H4 (cell line): ENCODE measurements around the gene GPR84. TPM values are rescaled to one million over a fixed set of nuclear protein-coding genes. Genes with fewer than 3 reads are reported as not detected.

Experiments
- DNase-seq: peaks from one replicate; pipeline ENCODE4 v3.0.0-alpha.2; 2015; ENCODE audit warnings: low spot score
- total RNA-seq: library from RNA; depleted of rRNA; stranded (reverse); fragments of >200 nt; shearing (Covaris generic); gene quantifications from 2 replicates; pipeline ENCODE4 v1.2.3, GENCODE V29; 2014

The GPR84 gene
- total RNA-seq, 1 experiment from 2014 or later: not detected

DNA sequence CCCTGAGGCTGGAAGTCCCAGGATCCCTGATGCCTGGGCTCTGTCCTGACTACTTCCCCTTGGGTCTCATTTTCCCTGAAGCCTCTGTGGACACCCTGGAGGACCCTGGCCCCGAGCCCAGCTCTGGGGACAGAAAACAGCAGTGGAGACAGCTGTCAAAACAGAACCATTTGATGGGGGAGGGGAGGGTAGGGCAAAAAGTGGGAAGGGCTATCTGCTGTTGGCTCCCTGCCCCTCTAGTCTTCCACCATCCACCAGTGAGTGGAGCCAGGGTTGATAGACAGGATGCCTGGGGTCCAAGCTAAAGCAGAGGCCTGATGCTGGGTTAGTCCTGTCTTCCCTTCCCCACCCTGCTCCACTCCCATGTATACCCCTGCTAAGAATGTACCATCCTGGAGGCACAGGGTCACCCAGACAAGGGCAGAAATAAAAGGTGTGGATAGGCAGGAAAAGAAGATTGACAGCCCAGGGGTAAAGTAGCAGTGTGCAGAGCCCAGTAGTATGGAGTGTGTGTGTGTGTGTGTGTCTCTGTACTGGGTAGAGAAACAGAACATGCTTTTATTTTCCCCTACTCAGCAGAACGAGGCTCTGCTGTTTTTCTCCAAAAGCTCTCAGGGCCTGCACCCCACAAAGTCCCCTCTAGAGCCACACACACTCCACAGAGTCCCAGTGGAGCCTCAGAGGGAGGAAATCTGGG, 10.4 kb upstream of the GPR84 start:
- DNase-seq: no peak

DNA sequence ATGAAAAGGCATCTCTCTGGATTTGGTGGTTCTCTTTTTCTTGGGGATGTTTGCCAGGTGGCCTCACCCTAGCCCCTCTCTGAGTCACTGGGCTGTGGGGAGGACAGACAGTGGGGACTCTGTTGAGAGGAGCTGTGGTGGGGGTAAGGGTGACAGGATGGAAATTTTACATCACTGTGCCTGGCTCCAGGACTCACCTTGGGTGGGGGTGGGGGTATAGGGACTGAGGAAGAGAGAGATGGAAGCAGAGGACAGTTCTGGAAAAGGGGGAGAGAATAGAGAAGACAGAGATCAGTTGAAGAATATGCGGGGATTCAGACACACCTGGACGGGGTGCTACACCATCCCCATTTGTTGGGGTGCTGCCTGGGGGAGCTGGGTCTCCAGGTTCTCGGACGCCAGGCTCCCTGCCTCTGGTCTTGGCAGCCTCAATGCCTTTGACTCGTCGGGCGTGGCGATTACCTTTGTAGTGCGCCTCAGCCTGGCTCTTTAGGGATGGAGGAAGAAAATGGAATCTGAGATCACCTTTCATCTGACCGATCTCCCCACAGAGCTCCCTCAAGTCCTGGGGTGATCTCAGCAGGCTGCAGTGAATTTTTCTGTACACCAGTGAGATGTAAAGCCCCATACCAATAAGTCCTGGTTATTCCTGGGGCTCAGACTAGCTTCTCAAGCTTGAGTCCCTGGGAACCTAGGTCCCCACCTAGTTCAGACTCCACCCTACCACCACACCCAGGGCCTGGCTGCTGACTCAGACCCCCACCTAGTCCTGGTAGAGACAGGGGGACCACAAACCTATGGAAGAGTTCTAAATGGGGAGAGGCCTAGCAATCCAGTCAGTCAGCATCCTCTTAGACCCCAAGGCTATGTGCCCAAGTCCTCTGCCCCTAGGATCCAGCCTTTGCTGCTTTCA, 9.6 kb upstream of the GPR84 start:
- DNase-seq: no peak

DNA sequence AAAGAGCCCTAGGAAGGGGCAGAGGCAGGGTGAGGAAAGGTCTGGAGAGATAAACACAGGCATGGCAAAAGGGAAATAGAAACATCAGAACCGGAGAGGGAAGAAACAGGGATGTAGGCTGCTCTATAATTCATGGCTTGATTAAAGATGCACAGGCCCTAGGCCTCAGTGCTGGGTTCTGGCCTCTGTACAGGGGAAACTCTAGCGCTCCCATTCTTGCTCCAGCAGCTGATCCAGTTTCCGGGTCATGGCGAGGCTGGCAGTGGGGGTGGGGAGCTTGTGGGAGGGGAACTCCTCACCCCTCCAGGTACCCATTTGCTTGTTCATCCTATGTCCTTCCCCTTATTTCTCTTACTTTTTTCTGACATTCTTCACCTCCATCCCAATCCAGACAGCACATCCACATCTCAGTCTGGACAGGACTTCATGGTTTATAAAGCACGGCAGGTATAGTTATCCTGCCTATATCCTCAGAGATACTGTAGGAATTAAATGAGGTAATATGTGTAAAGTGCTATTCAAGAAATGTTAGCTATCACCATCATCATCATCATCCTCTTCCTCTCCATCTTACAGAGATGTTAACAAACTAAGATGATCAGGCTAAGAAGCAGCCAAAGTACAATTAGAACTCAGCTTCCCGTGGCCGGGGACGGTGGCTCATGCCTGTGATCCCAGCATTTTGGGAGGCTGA, 8.0 kb upstream of the GPR84 start:
- DNase-seq: no peak

DNA sequence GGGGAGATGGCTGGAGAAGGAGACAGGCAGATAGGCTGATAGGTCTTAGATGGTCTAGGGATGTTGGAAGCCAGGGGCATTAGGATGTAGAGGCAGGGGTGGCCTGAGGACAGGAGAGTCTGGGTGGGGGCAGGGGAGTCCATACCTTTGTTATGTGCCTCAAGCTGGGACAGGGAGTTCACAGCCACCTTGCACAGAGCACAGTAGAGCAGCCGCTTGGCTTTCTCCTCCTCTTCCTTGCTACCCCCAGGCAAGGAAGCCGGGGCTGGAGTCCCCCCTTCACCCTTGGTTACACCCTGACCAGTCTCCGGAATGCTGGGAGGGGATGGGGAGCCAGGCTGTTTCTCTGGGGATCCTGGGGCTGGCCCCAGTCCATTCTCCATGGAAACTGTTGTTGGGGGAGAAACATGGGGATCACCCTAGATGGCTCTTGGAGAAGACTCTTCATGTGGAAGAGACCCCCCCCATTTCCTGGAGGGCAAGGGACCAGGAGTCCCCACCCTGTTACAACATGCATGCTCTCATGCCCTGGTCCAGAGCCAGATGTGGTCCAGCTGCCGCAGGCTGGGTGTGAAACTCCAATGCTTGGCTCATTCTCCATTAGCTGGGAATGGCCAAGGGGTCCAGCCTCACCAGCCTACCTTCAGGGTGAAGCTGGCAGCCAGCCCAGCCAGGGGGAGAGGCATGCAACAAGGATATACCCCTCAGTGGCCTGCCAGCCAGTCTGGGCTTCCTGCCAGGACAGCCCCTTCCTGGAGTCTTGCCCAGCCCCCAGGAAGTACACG, 7.2 kb upstream of the GPR84 start:
- DNase-seq: peak; percentile 54

DNA sequence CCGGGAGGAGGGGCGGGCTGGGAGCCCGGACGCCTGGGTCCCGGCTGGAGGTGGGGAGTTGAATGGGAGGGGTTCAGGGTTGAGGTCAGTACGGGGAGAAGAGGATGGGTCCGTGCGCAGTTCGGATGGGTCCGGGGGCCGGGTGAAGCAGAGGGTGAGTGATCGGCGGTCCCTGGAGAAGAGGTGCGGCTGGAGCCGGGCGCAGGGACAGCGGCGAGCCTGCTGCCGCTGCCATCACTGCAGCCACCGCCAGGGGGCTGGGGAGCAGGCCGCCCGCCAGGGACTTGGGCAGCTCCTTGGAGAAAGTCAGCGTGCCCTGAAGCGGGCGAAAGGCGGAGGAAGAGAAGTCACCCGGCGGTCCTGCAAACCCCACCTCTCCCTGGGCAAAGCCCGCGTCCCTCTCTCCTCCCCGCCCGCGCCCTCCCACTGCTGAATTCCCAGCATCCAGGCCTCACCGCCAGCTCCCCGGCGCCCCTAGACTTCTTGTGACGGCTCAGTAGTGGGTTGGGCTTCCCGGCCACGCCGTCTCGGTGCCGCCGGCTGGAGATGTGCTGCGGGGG, 6.0 kb upstream of the GPR84 start:
- DNase-seq: peak; percentile 72

DNA sequence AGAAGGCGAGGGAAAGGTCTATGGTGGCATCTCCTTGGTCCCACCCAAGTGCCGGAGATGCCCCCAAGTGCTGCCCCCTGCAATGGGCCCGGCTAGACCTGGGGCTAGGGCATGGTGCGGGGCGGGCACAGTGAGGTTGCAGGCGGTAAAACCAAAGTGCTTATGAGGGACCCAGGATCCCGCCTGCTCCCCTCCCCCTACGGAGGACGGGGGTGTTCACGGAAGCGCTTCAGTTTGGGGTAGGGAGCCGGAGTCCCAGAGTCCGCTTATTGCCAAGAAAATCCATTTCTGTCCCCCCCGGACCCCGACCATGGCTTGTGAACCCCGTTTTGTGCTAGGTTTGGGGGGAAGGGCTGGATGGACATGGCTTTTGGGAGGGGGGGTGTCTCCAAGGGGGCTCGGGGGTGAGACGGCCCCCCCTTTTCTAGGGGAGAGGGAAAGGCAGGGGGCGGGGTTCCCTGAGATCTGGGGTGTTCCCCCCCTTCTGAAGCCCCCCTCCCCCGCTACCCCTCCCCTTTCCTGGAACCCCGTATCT, 5.4 kb upstream of the GPR84 start:
- no peak for DNase-seq

DNA sequence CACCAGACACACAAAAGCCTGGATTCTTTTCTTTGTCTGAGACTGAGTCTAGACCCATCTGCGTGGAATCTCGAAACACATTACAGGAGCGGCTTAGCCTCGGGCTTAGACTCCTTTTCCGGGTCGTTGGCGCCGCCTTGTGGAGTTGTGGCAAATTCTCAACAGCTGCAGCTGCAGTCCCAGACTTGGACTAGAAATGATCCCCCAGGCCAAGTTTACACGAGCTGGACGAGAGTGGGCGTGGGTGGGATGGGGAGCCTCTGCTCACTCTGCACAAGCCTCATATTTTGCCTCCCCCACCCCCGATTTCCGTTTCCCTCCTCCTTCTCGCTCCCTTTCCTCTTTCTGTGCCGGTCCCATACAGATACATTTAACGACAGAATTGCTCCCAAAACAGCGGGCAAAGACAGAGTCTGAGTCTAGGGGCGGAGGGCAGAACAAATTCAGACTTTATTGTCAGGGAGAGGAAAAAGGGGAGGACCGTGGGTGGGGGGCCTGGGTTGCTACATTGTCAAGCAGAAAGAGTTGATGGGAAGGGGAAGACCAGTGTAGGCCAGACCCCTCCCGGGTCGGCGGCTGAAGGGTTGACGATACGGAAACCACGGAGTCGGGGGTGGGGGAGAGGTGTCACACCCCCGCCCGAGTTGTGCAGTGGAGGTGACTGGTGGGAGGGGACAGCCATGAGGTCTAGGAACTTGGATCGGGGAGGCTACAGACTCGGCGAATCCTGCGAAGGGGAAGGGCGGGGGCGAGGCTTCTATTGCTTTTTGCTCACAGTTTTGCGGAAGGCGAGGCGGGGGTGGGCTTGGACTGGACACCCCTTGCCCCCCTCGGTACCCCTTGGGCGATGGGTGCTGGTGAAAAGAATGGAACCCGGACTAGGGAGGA, 4.7 kb upstream of the GPR84 start:
- DNase-seq: peak; percentile 83

DNA sequence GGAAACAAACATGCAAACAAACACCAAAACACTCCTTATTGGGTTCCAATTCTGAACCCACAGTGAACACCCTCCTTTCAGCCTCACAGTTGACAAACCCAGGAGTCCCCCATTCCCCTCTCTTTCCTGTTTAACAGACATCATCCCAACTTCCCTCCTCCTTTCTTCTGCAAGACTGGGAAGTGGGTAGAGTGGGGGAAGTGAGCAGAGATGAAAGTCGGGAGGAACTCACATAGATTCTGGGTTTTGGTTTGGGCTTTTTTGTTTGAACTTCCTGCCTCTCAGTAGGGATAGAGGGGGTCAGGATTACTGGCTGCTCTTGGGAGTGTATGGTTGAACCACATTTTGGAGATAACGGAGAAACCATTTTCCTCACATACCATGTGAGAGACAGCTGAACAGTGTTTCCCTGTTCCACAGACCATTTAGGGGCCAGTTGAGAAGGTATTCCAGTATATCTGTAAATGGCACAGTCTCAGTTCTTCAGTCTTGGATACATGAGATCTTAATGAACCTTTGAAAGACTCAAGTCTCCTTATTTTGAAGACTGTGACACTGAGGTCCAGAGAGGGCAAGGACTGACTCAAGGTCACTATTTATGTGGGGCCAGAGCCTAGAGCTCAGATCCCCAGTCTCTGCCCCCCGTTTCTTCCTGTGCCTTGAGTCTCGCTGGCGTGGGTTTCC, 3.9 kb upstream of the GPR84 start:
- no peak for DNase-seq

DNA sequence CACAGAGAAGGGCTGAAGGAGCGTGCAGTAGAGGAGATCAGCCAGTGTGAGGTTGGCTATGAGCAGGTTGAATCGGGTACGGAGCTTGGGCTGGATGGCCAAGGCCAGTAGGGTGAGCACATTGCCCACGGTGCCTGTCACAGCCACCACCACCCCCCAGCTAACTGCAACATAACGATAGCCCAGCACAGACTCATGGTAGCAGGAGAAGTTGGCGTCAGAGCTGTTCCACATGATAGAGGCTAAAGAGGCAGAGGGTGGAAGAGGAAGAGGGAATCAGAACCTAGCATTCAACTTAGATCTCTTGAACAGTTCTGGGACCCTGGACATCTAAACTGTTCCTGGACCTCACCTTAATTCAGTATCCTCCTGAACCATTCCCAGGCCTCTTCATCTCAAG, 668 bp downstream of the GPR84 start:
- DNase-seq: no peak

DNA sequence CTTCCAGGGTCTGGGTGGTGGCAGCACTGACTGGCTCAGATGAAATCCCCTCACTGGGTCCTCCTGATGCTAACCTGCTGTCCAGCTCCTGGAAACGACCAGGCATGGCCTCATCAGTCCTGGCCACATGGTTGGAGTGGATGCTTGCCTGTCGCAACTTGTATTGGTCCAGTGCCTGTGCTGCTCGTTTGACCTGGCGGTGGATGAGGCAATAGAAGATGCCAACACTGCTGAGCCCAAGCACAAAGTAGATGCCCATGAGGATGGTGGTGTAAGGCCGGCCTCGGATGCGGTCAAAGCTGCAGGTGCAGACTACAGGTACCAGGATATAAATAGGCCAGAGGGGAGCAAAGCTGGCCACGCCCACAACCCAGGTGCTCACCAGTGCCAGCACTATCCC, 1.2 kb downstream of the GPR84 start:
- no peak for DNase-seq

DNA sequence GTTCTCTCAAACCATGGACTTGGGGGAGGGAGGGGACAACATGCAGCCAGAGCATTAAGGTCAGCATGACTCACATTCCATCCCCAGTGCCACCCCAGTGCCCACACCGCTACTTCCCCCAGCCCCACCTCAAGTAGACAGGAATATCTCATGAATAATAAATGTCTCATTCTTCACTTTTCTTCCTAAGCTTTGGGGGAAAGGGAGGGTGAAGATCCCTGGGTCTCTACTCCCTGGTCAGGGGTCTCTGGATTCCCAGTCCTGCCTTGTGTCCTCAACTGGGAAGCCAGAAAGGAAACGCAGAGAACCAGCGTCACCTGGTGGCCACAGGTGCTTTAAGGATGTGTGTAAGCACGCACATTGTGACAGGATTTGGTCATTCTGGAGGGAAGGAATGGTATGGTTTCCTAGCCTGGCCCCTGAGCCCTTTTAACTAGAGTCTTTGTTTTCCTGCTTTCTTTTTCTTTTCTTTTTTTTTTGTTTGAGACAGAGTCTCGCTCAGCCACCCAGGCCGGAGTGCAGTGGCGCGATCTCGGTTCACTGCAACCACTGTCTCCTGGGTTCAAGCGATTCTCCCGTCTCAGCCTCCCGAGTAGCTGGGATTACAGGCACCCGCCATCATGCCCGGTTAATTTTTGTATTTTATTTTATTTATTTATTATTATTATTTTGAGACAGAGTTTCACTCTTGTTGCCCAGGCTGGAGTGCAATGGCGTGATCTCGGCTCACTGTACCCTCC, 3.4 kb downstream of the GPR84 start:
- peak; percentile 81 for DNase-seq

DNA sequence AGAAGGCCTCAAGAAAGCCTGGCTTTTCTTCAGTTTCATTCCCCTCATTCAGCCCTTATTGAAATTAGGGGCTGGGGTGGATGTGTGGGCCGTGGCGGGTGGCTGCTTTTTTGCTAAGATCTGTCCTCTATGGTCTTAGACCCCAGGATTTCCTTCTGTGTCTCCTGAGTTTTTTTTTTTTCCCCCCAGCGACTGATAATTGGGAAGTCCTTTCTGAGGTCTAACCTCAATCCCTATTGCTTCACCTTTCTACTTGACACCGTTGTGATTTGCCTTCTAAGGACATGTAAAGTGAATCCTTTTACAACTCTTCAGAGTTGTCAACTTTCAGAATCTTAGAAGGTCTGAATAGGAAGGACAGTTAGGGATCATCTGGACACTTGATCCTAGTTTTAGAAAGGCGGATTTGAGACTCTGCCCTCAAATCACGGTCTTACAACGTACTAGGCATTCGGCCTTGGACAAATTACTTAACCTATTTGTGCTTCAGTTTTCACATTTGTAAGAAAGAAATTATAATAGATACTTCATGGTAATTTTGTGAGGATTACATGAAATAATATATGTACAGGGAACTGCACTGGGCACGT, 4.4 kb downstream of the GPR84 start:
- no peak for DNase-seq

DNA sequence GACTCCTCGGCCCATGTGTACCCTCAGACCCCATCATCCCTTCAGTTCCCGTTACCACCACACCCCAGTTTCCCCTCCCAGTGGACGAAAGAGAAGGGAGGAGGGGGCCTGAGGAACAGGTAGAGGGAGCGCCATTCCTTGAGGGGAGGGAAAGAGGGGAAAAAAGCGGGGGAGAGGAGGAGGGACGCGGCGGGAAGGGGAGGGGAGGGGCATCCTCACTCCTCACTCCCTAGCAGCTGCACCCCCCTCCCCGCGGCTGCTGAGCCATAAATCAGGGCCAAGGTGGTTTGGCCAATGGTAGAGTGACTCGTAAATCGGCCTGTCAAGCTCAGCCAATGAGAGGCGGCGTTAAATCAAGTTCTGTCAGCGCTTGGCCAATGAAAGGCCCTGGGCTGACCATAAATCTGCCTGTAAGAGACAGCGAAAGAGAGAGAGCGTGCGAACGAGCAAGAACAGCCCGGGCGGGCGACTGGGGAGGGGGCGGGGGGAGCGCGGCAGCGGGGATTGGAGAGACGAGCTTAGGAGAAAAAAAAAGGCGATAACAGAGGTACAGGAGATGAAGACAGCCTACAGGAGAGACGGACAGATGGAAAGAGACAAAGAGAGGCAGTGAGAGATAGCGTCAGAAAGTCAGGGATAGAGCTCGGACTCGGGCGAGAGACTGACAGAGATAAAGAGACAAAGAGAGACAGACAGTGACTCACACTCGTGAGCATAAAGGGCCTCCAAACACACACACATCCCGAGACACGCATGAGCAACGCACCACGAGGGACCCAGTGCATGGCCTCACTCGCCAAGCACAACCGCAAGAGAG, 5.1 kb downstream of the GPR84 start:
- peak; percentile 98 for DNase-seq

DNA sequence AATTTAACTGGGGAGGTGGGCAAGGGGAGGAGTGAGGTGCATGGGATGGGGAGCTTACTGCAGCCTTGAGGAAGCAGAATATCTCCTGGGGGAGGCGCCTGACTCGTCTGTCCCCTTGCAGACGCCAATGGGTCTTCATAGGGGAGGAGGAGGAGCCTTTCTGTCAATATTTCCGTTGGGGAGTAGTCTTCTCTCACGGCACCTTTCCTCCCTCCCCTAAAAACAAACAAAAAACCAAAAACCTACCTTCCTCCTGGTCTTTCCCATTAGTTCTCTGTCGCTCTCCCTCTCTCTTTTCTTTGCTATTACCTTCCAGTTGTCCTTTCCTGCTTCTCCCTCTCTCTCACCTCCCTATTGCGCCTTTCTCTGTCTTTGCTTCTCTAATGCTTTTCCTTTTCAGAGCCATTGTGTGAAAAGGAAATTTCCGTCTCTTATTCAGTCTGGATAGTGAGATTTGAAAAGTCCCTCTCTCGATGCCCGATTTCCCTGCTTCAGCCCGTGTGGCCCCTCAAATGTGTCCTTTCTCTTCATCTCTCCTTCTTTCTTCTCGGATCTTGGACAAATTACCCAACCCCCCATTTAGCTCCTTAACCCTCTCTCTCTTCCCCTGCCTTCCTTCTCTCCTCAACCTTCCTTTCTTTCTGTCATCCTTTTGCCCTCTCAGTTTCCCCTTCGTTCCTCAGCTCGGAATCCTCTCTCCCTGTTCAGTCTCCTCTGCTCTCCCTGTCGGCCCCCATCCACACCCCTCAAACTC, 5.9 kb downstream of the GPR84 start:
- DNase-seq: no peak

DNA sequence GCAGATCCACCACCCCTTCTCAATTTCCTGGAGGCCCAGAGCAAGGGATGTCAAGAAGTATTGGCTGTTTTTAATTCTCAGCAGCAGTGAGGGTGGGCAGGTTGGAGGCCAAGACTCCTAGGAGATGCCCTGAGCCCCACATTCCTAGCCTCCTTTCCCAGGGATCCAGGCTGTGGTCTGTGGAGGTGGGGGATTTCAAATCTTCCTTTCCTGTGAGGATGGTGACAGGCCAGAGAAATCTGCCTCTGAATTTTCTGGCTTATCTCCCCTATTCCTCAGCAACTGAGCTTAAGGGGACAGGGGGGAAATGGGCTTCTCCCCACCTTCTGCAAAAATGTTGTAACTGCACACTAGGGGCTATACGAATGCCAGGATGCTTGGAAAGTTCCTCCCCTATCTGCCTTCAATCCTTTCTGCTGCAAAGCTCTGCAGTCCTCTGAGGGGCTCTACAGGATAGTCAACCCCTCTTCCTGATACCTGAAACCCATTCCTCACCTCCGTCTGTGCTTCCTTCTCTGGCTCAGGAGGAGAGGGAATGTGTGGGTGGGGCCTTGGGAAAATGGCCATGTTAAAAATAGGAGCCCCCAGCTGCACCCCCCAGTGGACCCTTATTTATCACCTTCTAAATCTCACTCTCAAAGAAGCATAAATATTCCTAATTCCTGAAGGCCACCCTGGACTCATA, 6.6 kb downstream of the GPR84 start:
- no peak for DNase-seq

DNA sequence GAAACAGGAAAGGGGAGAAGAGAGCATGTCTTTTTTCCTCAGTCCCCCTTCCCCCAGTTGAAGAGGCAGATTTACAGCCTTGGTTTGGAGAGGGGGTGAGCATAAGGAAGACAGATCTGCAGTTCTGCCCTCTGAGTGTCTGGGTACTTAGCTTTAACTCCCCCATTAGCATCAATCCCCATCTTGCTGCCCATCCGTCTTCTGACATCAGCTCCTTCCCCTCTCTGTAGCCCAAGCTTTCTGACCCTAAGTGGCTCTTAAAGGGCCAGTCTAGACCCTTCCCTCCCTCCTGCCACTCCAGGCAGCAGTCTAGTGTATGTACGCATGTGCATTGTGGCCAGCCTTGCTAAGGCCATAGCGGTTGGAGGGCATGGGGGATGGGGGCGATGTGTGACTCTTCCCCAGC, 7.3 kb downstream of the GPR84 start:
- no peak for DNase-seq
